Spleen (tissue), 11 donors: ENCODE results near the gene INPP4B. TPM values are rescaled to one million over a fixed set of nuclear protein-coding genes. Genes with fewer than 3 reads are reported as not detected.
A peak's percentile ranks its signal among the peaks of the same experiment; 100 is the strongest.

Experiments
- DNase-seq: peaks from one replicate; pipeline ENCODE4 v3.0.0-alpha.2; 2020
- H3K27ac ChIP-seq, 8 donors: fragments of 200-600 bp; sonication (generic) in 7 of 8; 1 replicate in 4 of 8; 2 replicates in 4 of 8; pipeline versions ENCODE4 v1.5.0 to v1.8.0; 2016 to 2021; ENCODE audit warnings: inconsistent platforms in 4 of 8, mild to moderate bottlenecking in 4 of 8, moderate library complexity in 1 of 8
- H3K27me3 ChIP-seq, 7 donors: fragments of 200-600 bp; sonication (generic) in 6 of 7; replicated peaks in 1 of 7; 1 replicate in 4 of 7; 2 replicates in 3 of 7; pipeline versions ENCODE4 v1.5.0 to v1.8.0; 2016 to 2021; ENCODE audit warnings: inconsistent platforms in 3 of 7, mild to moderate bottlenecking in 1 of 7
- H3K36me3 ChIP-seq, 6 donors: fragments of 200-600 bp; sonication (generic) in 5 of 6; 1 replicate in 4 of 6; 2 replicates in 2 of 6; pipeline versions ENCODE4 v1.5.0 to v1.8.0; 2016 to 2021; ENCODE audit warnings: inconsistent platforms in 2 of 6
- H3K4me1 ChIP-seq, 6 donors: fragments of 200-600 bp; sonication (generic) in 5 of 6; 1 replicate in 3 of 6; 2 replicates in 3 of 6; pipeline versions ENCODE4 v1.5.0 to v1.8.0; 2016 to 2021; ENCODE audit warnings: inconsistent platforms in 3 of 6
- H3K4me3 ChIP-seq, 8 donors: fragments of 200-600 bp; sonication (generic) in 7 of 8; 1 replicate in 4 of 8; 2 replicates in 4 of 8; pipeline versions ENCODE4 v1.5.0 to v1.8.0; 2016 to 2021; ENCODE audit warnings: inconsistent platforms in 4 of 8, mild to moderate bottlenecking in 4 of 8, moderate library complexity in 2 of 8
- H3K9me3 ChIP-seq, 8 donors: fragments of 200-600 bp; sonication (generic) in 7 of 8; 1 replicate in 4 of 8; 2 replicates in 4 of 8; pipeline versions ENCODE4 v1.5.0 to v1.8.0; 2016 to 2021; ENCODE audit warnings: inconsistent platforms in 4 of 8
- CTCF ChIP-seq, 11 experiments: fragments of 200-600 bp in 7 of 11; fragments of 450-650 bp in 4 of 11; sonication (generic) in 4 of 11; IDR thresholded peaks in 8 of 11; conservative IDR thresholded peaks in 3 of 11; 1 replicate in 7 of 11; 2 replicates in 4 of 11; pipeline versions ENCODE4 v1.4.0 to v1.8.0; 2016 to 2021; ENCODE audit warnings: antibody characterized with exemption in 11 of 11, inconsistent platforms in 4 of 11, mild to moderate bottlenecking in 1 of 11
- POLR2A ChIP-seq, 3 donors: fragments of 450-650 bp; IDR thresholded peaks; one replicate each; pipeline ENCODE4 v1.5.1; 2017; ENCODE audit warnings: antibody characterized with exemption in 3 of 3, mild to moderate bottlenecking in 1 of 3
- POLR2AphosphoS5 ChIP-seq, 3 donors: sonication (generic); formaldehyde crosslinking; IDR thresholded peaks; one replicate each; pipeline ENCODE4 v1.5.1; 2017; ENCODE audit warnings: antibody characterized with exemption in 3 of 3
- WGBS, 5 donors: extraction: QIAGEN DNeasy Blood & Tissue Kit in 3 of 5; methylation state at CpG; one replicate each; pipeline versions ENCODE4 v1.1.5 to v1.1.7; 2013 to 2018; 5-methylcytosine and 5-hydroxymethylcytosine counted together
- intact Hi-C: fragments of 100-400 bp; cut with DNase I; formaldehyde crosslinking; loops from one replicate; pipeline ENCODE4 v1.15.0; 2023; ENCODE audit warnings: low total_unique reads
- polyA plus RNA-seq, 3 donors: library from polyadenylated mRNA; stranded (reverse); fragments of 200-250 nt; gene quantifications; one replicate each; pipeline ENCODE4 v1.2.1, GENCODE V29; 2013
- total RNA-seq, 7 donors: library from RNA; depleted of rRNA in 3 of 7; stranded (reverse); fragments of >200 nt in 3 of 7; fragmentation: NEBNext Ultra II Directional in 4 of 7; extraction: Animal tissue kit (Norgen Biotek cat#: 25700) in 4 of 7; gene quantifications; one replicate each; pipeline versions ENCODE4 v1.1.0 to v1.2.1, GENCODE V29; 2016 to 2021
- donor health status: healthy with polysubstance abuse.
- donor health status: DM: no; HTN: no; CAD: no; lungs with moderate emphysema.
- donor health status: DM: no; HTN: no; CAD: no.
- donor health status: Bipolar disorder and iron deficiency.
- donor health status: healthy.
- donor health status: DM: no; HTN: no; CAD: no.
- donor health status: DM: yes; HTN: yes; CAD: no.

Gene INPP4B
- total and polyA plus RNA-seq, 10 donors, result 0.78 to 31.6 (median 26.8) TPM

- intact Hi-C loops, result loop anchor here (10.0 kb wide), 1 partner anchor 486 kb away; the partner anchor contains the start of gene INPP4B
- no peak for DNase-seq
- H3K27me3 ChIP-seq, result no peaks in the 10 kb centered on the region
- H3K36me3 ChIP-seq, result no peaks in the 10 kb centered on the region
- H3K4me1 ChIP-seq, result peaks cover 7 to 38% (median 20%) of the 10 kb centered on the region in 6 donors
- H3K9me3 ChIP-seq, result no peaks in the 10 kb centered on the region
- H3K27ac ChIP-seq, result peak overlapping the region in 1 of 8 donors; percentile 45
- 86 to 96% (median 87%) methylated on average over 4 of the region's 4 CpGs for WGBS, 5 donors
- TF ChIP-seq POLR2A (IDR thresholded peaks at IDR 0.05) (no peak), CTCF (IDR thresholded peaks at IDR 0.05 in 8 of 11, conservative IDR thresholded peaks at IDR 0.05 in 3 of 11) (no peak), POLR2AphosphoS5 (IDR thresholded peaks at IDR 0.05) (no peak)
- no peak overlapping the region for H3K4me3 ChIP-seq
These were observed 487.4 kb downstream of the INPP4B start for GRCh38 chr4:142358656-142359055.

DNA sequence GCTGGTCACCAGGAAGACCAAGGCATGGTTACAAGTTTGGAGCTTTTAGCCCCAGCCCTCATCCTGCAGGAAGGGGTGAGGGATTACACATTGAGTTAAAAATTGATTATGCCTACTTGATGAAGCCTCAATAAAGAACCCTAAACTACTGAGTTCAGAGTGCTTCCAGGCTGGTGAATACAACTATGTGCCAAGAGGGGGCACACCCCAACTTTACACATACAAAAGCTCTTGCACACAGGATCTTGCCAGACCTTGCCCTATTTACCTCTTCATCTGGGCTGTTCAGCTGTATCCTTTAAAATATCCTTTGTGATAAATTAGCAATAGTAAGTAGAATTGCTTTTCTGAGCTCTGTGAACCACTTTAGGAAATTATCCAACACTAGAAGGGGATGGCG lies 489.3 kb downstream of the INPP4B start:
- 92 to 100% (median 95%) methylated on average over 1 of the region's 1 CpG for WGBS, 5 donors
- H3K27me3 ChIP-seq, result no peaks in the 10 kb centered on the region
- H3K27ac ChIP-seq, result peak overlapping the region in 4 of 8 donors; percentile 43 to 72 (median 54)
- TF ChIP-seq POLR2A (IDR thresholded peaks at IDR 0.05), result no peak
- TF ChIP-seq CTCF (IDR thresholded peaks at IDR 0.05 in 8 of 11, conservative IDR thresholded peaks at IDR 0.05 in 3 of 11), result no peak
- TF ChIP-seq POLR2AphosphoS5 (IDR thresholded peaks at IDR 0.05), result no peak
- intact Hi-C loops, result loop anchor here (10.0 kb wide), 1 partner anchor 488 kb away; the partner anchor contains the start of gene INPP4B
- peaks cover 21 to 56% (median 34%) of the 10 kb centered on the region in 6 donors for H3K4me1 ChIP-seq
- no peak overlapping the region for H3K4me3 ChIP-seq
- H3K36me3 ChIP-seq, result no peaks in the 10 kb centered on the region
- no peak for DNase-seq
- H3K9me3 ChIP-seq, result no peaks in the 10 kb centered on the region

GRCh38 chr4:142356118-142356759 lies 489.9 kb downstream of the INPP4B start:
- intact Hi-C loops, result loop anchor here (10.0 kb wide), 1 partner anchor 489 kb away; the partner anchor contains the start of gene INPP4B
- no peaks in the 10 kb centered on the region for H3K36me3 ChIP-seq

More at GRCh38 chr4:142356118-142356759, 489.9 kb downstream of the INPP4B start:
- DNase-seq, result no peak
- Histone ChIP-seq H3K27me3 (no peaks in the 10 kb centered on the region), H3K9me3 (no peaks in the 10 kb centered on the region), H3K4me3 (no peak overlapping the region), H3K4me1 (peaks cover 25 to 62% (median 36%) of the 10 kb centered on the region in 6 donors), H3K27ac (peak overlapping the region in 6 of 8 donors; percentile 29 to 72 (median 46))
- TF ChIP-seq POLR2AphosphoS5 (IDR thresholded peaks at IDR 0.05), result no peak
- TF ChIP-seq CTCF (IDR thresholded peaks at IDR 0.05 in 8 of 11, conservative IDR thresholded peaks at IDR 0.05 in 3 of 11), result no peak
- no peak for TF ChIP-seq POLR2A (IDR thresholded peaks at IDR 0.05)
